Dedifferentiated amniotic fluid mesenchymal stem cell (primary cell): ENCODE measurements around the gene RCSD1.

Experiments used
- DNase-seq: peaks from one replicate; pipeline ENCODE4 v3.0.0-alpha.2; 2016; ENCODE audit errors: extremely low spot score

RCSD1 gene

DNA sequence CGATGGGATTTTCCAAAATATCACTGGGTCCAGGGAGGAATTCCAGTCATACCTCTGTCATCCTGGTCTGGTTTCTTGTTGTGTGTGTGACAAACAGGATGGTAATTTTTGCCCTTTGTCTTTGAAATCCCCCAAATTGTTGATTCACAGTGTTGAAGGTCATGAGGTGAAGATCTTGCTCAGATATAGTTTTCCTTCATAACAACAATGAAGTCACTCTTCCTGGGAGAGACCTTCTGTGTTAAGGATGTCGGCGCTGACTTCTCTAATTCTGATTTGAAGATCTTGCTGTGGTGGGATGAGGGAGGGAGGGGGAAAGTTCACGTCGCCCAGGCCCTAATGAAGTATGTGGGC lies 59.5 kb downstream of the RCSD1 start:
- no peak for DNase-seq

DNA sequence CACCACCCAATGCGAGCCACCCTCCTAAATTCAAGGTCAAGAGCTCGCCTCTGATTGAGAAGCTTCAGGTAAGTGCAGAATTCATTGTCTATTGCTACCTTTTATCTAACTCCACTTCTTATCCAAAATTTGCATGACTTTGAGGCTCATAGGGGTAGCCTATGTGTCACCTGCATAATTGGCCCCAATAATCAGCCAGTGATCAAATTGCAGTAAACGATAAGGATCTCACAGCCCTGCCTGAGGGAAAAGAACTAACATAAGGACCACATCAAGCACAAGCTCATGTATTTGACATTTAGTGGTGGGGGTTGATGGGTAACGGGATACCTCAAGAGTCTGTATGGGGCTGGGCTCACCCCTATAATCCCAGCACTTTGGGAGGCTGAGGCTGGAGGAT lies 60.0 kb downstream of the RCSD1 start:
- DNase-seq, result no peak

DNA sequence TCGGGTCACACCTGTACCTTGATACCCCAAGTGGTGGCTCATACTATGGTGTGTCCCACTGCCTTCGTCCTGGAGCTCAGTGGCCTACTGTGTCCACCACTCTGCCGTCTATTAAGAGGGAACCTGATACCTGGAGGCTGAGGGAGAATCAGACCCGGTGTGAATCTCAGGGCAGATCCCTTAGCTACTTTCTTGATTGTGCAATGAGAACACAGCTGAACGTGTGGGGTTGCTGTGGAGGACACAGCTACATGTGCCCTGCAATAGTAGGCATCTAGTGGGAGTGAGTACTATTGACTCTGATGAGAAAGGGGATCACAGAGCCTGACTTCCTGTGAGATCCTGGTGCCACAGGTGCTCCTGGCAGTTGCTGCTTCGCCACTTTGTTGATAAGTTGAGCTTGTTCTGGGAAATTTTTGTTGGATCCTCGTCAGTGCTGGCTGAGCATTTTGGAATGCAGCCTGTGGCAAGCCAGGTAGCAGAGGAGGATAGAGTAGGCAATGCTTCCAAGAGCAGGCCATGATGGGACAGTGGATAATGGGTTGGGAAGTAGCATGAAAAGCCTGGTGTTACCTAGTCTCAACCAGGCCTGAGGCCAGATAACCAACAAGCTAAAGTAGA lies 63.5 kb downstream of the RCSD1 start:
- DNase-seq, result no peak

DNA sequence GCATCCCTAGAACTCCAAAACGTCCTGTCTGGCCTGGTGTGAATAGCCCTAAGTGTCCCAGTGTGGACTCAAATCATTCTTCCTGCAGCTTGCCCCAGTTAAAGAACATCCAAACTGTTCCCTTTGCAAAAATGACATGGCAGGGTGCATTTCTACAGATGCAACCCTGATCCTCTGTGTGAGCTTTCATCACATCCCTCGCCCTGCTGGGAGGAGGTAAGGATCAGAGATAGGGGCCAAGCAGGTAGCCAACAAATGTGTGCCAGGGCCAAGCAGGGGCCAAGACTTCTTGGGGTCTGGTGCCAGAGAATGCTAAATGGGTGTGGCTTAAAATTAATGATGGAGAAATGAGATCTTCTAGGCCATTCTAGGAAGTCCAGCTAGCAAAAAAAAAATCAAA lies 64.7 kb downstream of the RCSD1 start:
- no peak for DNase-seq

DNA sequence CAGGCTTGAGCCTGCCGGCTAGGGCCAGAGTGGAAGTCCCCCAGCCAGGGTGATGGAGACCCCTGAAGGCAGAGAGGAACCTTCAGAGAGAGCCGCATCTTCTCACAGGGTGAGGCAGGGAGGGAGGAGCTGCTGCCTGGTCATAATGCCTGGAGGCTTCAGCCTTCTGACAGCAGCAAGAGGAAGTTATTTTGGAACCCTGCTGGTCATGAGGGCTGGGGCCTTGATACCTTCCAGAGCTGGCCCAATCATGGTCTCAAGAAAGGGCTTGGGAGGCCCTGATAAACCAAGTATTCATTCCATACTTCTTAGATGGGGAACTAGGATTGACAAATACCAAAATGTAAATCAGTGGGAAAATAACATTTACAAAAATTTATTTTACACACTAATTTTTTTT lies 65.1 kb downstream of the RCSD1 start:
- DNase-seq, result no peak

DNA sequence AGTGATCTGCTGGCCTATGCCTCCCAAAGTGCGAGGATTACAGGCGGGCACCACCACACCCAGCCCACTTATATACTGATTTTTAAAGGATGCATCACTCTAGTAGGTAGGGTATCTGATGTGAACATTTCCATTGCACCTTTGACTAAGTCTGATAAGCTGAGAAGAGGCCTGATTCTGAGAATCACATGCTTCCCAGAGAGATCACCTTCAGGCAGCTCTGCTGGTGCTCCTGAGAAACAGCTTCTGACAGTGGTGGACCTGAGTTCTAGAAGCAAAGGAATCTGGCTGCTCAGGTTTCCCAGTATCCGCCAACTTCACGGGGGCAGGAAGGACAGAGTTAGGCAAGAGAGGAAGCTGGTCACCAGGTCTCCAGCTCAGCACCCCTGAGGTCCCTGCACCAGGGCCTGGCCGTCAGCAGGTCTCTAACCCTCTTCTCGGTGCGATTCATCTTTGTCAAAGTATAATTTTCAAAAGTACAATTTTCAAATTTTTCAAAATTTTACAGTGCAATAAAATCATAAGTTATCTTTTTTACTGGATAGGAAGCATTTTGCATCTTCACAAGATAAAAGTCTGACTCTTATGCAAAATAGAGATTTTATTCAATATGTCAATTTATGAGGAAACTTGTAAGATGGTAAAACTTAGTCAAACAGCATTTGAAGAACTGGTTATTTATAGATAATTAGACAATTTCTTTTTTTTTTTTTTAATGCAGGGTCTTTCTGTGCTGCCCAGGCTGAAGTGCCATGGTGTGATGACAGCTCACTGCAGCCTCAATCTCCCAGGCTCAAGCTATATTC lies 65.9 kb downstream of the RCSD1 start:
- no peak for DNase-seq

DNA sequence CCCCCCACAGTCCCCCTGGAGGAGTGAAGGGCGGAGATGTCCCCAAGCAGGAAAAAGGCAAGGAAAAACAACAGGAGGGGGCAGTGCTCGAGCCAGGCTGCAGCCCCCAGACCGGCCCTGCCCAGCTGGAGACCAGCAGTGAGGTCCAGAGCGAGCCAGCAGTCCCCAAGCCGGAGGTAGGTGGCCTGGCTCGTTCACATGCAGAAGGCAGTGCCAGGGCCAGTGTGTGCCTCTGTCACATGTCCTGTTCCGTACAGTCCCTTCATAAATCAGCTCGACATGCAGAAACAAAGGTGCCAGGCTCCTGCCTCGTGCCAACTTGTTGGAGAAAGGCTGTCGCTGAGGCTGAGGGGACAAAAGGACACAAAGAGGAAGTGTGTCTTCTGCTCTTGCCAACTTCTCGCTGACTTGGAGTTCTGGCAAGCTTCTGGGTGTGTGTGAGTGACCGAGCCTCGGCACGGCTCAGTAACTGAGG lies 67.7 kb downstream of the RCSD1 start:
- DNase-seq, result no peak

DNA sequence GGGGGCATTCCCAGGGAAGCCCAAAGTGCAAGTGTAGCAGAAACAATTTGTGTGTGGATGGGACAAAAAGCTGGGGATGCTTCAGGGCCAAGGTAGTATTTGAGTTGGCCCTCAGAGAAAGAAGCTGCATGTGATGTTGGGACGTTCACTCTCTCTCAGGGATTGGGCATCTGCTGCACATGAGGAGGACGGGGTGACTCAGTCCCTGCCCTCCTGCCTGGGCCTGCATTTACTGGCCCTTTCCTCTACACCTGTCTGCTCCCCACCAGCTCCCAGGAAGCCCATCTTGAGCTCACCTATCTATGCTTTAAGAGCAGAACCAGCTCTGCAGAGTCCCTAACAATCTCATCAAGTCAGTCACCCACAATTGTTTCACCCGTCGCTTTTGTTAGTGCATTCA lies 68.3 kb downstream of the RCSD1 start:
- DNase-seq, result no peak

DNA sequence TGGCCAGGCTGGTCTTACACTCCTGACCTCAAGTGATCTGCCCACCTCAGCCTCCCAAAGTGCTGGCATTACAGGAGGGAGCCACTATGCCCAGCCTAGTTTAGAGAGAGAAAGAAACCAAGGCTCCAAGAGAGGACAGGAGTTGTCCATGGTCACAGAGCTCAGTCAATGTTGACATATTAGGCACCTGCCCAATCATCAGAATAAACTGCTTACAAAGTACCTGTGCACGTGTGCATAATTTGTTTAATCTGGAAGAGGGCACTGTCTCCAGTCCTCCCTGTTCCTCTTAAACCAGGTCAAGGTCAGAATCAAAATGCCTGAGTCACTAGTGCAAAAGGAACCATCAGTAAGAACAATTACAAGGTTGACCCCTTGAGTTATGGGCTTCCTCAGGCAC lies 71.5 kb downstream of the RCSD1 start:
- DNase-seq, result no peak

DNA sequence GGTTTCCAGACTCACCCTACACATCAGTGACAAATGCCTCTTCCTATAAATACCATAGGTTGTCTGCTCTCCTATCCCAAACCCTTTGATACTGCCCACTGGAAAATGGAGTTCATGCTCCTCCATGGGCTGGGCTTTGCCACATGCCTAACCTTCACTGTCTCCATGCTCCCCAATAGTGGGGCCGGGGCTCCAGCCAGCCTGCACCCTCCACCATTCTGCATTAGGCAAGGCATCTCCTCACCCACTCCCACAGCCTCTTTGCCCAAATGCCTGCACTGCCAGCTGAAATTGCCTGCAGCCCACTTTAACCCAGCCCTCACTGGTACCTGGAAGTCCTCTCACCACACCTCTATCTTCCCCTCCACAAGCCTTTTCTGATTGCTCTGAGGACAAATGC lies 73.5 kb downstream of the RCSD1 start:
- DNase-seq, result no peak

DNA sequence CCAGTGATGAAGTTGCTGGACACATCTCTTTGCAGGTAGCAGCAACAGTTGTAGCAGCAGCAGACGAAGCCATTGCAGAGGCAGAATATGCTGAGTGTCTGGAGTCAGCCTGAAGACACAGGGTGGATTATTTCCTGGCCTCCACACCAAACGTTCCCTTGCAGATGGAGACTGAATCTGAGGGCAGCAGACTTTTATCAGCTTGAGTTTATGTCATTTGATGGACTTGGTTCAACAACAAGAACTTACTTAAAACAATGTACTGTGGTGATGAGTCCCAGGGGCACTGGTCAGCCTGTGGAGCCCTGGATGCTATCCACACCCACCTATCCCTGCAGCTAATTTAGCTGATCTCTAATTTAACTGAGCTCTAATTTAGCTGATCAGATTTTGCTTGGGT lies 74.7 kb downstream of the RCSD1 start:
- DNase-seq, result no peak

DNA sequence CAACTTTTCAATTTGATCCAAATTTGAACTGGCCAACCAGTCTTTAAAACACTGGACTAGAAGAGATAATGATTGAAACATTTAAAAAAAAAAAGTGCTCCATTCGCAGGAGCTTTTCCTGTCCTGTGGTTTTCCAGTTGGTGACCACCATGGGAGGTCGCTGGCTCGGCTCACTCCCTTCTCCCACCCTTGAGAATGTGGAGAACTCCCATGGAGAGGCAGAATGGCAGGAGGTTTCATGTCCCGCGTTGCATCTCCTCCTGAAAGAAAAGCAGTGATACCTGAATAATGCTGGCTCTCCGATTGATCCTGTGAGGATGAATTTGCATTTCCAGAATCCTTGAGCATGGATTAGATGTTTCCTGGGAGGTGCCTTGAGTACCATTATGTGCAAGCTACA lies 75.2 kb downstream of the RCSD1 start:
- DNase-seq, result no peak

DNA sequence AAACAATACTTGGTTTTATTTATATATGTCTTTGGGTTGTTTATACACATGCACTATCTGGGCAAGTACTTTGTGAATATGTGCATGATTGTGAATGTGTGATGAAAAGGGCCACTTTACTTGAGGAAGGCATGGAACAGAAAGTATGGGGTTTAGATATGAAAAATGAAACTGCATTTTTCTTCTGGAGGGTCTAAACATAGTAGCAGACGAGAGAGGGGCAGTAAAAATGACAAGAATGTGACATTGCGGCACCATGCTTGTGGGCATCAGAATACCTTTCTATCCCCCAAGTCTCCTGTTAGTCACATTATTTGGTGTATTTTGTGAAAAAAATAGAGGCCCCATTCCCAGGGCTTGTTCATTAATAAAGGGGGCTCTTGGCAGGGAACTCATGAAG lies 76.3 kb downstream of the RCSD1 start:
- DNase-seq, result no peak

DNA sequence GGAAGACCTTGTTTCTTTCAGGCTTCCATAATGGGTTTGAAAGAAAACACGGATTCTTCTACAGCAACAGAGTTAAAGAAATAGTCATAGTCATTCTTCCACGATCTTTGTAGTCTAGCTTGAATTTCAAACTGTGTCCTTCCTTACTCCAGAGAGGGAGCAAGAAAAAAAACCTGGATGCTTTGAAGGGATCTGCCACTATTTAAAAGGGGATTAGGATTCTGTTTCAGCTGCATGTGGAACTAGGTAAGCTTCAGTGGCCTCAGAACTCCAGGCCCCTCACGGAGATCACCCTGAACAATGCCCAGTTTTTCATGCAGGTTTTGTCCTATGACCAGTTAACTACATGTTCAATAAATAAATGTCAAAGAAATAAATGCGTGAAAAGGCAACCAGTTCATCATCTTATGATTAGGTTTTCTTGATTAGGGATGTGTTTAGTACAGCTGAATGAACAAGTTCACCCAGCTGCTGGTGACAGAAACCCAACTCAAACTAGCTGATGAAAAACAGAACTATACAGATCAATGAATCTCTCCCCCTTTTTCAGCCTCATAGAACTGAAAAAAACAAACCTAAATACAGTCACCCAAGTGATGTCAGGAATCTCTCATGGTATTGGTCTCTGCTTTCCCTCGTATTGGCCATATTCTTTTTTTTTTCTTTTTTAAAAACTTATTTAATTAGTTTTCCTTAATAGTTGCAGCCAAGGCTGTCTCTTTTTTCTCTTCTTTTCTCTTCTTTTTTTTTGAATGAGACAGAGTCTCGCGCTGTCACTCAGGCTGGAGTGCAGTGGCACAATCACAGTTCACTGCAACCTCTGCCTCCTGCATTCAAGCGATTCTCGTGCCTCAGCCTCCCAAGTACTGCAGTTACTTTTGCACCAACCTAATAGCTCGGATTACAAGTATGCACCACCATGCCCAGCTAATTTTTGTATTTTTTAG lies 77.2 kb downstream of the RCSD1 start:
- DNase-seq, result no peak

DNA sequence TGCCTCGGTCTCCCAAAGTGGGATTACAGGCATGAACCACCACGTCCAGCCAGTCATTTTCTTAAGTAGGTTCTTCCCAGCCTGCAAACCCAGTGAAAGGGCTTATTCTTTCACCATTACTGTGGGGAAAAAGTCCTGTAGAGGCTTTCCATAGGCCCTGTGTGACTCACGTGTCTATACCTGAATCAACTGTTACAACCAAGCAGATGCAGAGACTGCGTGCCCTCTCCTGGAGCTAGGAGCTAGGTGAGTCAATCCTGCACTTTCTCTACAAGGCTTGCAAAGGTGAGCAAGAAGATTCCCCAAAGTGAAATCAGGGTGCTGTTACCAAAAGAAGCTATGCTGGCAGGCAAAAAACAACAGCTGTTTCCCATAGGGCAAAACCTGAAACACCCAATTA lies 77.9 kb downstream of the RCSD1 start:
- no peak for DNase-seq

DNA sequence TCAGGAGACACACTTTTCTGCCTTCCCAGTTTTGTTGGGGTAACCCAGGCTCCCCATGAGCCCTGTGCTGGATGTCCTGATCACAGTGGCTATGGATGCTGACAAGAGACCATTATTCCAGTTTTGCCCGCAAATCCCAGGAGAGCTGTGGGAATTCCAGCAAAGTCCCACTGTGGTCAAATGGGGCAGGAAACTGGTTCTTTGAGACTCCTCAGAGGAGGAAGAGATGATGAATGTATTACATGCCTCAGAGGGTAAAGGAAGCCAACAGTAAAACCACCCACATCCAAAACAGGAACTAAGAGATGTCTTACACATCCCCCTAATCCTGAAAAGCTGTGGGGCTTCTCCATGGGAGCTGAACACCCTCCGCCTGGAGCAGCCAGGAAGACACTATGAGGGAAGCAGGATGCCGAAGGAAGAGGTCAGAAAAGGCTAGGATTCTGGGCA lies 78.9 kb downstream of the RCSD1 start:
- DNase-seq, result no peak

DNA sequence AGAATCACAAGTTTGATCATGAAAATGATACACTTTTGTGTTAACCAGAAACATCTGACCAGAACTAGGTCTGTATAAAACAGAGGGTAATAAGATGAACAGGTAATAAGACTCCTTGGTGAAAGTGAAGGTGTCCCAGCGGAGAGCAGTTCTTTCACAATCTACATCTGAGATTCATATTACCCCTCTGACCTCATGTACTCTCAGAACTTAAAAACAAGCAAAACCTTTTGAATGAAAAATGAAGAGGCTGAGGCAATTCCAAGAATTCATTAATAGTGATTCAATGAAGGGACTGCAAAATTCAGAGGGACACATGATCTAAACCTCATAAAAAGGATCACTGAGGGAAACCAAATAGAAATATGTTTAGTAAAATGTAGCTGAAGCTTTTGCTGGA lies 80.8 kb downstream of the RCSD1 start:
- DNase-seq, result no peak

DNA sequence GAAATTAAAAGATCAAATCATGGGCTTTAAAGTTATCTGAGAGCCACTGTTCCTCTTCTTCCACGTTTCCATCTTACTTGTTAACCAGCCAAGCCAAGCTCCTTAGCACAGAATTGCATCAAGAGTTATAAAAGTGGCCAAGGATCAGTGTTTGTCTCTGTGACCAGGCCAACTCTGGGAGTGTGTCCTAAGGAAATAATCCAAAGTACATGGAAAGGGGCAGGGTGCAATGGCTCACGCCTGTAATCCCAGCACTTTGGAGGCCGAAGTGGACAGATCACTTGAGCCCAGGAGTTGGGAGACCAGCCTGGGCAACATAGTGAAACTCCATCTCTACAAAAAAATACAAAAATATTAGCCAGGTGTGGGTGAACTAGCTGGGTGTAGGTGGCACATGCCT lies 81.8 kb downstream of the RCSD1 start:
- DNase-seq, result no peak

DNA sequence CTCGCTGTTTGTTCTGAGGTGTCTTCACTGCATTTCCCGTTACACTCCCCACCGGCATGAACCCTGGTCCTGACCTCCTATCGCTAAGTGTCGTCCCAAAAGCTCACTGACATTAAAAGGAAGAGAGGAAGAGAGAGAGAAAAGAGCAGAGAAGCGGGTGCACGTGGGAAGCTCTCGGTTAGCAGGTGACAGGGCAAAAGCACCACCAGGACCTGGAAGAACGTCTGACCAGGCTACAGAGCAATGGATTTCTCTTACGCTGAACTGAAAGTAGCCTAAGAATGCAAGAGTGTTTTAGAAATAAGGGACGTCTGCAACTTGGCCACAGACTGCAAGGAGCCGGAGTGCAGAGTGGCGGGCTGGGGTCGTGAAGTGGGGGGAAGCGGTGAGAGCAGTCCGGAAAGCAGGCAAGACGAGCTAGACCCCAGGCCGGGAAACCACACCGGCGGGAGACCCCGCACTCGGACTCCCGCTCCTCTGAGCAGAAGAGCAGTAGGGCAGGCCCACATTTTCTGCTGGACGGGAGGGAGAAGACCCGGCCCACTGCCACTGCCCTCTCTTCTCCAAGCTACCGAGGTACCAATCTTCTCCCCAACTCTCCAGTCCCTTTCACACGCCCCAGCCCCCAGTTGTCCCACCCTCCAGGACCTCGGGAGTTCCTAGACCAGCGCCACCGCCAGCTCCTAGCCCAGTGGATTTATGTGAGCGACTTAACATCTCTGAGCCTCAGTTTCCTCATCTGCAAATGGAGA lies 83.5 kb downstream of the RCSD1 start:
- no peak for DNase-seq

DNA sequence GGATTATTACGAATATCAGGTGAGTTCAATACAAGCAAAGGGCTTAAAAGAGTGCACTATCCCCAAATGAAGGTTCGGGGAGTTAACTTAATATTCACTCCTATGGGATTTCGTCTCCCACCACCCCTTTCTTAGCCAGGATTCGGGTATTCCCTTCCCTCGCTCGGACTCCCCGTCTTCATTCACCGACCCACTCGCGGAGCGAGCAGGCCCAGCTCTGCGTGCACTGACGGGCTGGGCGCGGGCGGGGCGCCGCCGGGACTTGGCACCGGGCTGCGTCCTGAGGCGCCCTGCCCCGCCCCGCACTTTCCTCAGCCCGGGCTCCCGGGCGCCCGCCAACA lies 84.0 kb downstream of the RCSD1 start:
- DNase-seq, result peak; percentile 84

DNA sequence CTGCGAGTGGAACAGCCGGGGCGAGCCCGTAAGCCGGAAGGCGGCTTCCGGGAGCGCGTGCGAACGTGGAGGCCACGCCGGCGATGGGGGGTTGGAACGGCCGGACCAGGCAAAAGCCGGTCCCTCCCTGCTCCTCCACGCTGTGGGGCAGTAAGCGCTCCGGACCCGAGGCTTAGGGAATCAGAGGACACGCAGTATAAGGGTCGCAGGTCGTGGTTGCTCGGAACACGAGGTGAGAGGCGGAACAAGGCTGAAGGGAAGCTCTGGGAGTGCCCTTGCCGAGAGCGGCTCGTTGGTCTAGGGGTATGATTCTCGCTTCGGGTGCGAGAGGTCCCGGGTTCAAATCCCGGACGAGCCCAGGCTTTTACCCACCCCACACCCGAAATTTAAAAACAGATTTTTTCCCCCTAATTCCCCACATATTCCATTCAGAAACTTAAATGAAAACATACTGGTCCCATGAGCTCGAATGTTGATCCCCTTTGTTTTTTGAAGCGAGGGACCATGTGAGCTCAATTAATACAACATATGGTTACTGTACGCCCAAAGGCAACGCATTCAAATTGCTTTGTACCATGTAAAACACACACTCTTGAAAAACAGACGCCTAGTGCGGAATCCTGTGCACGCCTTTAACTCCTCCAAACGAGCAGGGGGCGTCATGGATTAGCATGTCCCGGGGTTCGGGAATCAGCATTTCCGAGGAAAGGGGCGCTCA lies 84.6 kb downstream of the RCSD1 start:
- peak; percentile 87 for DNase-seq
